GM18867 (cell line): ENCODE data around the gene GARIN5B.
A peak's percentile ranks its signal among the peaks of the same experiment; 100 is the strongest.

Experiments
- ATAC-seq: cut with Tn5 transposase; IDR thresholded peaks from one replicate; pipeline ENCODE4 v1.9.1; 2021; ENCODE audit warnings: mild to moderate bottlenecking, moderate library complexity; ENCODE audit not compliant: unreplicated experiment

GARIN5B gene

DNA sequence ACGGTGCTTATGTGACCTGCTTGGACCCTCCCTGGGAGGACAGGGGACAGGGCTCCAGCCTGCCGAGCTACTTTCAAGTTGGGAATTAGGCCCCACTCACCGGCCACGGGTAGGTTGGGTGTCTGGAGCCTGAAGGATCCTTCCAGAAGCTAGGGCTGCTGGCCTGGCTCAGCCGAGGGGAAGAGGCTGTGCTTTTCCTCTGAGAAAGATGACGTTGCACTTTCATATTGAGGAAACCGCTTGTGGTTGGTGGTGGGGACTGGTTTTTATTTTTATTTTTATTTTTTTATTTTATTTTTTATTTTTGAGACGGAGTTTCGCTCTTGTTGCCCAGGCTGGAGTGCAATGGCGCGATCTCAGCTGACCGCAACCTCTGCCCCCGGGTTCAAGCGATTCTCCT is 37.9 kb downstream of the GARIN5B start, which contains the start of gene TMEM150B:
Gene TMEM150B, minus strand, starts transcription at position 170 of the 400 bp plus-strand sequence. CDS start 4,305 bp downstream, outside the sequence.
- no peak for ATAC-seq

GRCh38 chr19:55324662-55325061 is 38.4 kb downstream of the GARIN5B start:
- no peak for ATAC-seq

DNA sequence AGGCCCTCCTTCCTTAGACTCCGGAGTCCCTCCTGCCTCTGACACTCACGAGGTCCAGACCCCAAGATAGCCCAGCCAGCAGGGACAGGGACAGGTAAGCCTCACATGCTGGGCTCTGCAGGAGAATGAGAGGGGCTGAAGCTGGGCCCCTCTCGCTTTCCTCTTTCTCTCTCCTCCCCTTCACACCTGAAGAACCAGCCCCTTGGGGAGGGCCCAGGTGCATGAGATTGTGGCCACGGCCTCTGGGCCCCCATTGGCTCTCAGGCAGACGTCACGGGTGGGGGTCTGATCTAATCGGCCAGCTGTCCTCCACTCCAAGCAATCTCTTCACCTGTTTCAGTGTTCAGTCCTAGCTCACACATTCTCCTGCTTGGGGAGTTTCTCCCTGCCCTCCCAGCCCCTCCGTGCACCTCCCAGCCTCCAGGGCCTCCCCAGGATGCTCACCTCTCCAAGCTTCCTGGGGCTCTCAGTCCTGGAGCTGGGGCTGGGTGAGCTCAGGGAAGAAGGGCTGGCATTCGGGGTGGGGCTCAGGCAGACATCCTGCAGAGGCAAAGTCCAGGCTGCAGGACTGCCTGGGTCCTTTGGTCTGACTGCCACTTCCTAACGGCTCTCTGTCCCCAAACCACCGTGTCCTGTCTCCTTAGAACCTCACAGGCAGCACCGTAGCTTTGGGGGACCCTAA is 40.7 kb downstream of the GARIN5B start:
- ATAC-seq: no peak

DNA sequence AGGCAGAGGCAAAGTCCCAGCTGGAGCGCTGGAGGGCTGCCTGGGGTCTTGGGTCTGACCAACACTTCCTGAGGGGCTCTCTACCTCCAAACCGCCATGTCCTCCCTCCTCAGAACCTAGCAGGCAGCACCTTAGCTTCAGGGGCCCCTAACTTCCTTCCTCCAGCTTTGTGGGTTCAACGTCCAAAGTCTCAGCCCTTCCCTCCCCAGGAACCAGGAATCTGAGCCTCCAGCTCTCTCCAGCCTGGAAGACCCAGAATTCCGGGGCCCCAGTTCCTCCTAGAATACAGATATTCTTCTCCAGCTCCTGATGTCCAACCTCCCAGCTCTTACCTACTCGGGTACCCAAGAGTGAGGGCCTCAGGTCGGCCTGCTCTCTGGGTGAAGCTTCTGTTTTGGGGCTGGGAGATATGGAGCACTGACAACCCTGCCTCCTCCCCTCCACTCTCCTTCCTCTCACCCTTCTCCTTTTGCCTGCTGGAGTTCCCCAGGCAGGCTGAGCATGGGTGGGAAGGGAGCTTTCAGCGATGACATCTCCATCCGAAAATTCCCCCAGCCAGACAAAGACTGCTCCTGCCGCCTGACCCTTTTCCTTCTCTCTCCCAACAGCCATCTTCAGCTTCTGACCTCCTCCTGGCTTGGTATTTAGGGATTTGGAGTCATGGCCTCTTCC is 41.5 kb downstream of the GARIN5B start:
- ATAC-seq: no peak

DNA sequence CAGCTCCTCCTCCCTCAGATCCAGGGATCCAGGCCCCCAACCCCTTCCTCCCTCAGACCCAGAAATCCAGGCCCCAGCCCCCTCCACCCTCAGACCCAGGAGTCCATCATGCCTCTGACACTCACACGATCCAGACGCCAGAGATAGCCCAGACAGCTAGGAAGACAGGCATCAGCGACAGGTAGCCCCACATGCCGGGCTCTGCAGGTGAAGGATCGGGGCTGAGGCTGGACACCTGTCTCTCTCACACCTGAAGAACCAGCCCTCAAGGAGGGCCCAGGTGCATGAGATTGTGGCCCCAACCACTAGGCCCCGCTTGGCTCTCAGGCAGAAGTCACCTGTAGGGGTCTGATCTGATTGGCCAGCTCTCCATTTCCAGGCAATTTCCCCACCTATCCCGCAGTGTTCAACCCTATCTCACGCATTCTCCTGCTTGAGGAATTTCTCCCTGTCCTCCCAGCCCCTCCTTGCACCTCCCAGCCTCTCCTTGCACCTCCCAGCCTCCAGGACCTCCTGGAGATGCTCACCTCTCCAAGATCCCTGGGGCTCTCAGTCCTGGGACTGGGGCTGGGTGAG is 42.1 kb downstream of the GARIN5B start:
- ATAC-seq: no peak

- ATAC-seq: no peak
Measured at GRCh38 chr19:55319785-55320184, 43.3 kb downstream of the GARIN5B start.

DNA sequence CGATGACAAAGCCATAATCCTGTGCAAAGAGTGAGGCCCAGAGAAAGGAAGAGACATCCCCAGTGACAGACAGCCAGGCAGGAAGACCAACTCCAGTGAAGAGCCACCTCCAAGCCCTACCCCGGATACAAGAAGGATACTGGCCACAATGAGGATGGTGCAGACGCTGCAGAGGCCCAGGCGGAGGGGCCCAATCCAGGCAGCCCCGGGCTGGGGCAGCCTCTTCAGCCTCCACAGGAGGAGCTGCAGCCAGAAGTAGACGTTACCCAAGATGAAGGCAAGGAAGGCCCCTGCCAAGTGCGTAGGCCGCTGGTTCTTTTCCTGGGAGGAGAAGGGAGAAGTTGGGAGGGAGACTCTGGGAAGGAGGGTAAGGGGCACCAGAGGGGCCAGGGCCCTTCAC is 46.4 kb downstream of the GARIN5B start:
- no peak for ATAC-seq

DNA sequence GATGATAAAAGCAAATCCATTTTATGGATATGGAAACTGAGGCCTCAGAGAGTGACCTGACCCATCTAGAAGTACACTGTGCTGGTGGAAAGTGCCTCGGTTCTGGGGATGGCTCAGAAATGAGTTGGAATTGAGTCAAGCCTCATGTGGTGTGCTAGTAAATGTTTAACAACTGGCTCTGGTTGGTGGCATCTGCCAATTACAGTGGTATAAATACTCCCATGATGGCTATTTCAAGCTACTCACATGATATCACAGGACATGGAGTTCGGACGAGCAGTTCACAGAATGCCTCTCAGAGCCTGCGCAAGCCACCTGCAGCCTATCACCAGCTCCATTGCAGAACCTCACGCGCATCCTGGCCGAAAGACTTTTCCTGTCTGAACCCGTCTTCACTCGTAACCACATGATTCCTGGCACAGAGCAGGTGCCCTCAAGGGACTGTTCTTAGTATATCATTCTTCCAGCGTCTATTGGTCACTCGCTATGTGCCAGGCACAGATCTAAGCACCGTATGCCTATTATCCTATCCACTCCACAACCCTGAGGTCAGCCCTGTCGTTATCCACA is 47.0 kb downstream of the GARIN5B start:
- no peak for ATAC-seq

- ATAC-seq: no peak
Measured at GRCh38 chr19:55314396-55314795, 48.7 kb downstream of the GARIN5B start.

GRCh38 chr19:55312621-55313512 is 50.2 kb downstream of the GARIN5B start:
- ATAC-seq: no peak

GRCh38 chr19:55311797-55312196 is 51.3 kb downstream of the GARIN5B start:
- ATAC-seq: no peak

DNA sequence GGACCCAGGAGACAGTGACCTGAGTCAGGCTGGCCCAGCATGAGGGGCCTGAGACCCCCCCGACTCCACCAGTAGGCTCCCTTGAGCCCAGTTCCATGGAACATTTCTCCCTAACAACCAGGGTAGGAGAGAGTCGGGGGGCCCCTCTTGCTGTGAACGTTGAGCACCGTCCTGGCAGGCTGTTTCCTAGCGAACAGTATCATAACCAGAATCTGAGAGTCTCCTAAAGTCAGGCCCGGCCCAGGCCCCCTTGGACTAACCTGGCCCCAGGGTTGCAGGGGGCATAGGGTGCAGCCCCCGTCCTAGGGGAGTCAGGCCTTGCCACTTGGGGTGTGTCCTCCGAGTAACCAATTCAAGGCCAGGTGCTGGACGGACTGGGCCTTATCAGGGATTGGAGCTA is 51.7 kb downstream of the GARIN5B start:
- ATAC-seq: no peak

DNA sequence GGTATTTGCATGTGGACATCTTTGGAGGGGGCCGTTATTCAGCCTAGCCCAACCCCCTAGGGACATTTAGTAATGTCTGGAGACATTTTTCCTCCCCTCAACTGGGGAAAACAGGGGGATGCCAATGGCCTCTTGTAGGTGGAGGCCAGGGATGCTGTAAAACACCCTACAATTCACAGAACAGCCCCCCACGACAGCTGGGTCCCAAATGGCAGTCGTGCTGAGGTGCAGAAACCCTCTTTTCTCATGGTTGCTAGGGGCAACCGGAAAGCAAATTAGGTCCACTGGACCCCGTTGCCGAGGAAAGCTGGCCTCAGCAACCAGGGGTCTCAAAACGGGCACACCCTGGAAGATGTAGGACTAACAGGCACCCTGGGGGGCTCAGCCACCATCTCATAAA is 52.6 kb downstream of the GARIN5B start:
- no peak for ATAC-seq

GRCh38 chr19:55309448-55309847 is 53.6 kb downstream of the GARIN5B start:
- no peak for ATAC-seq

DNA sequence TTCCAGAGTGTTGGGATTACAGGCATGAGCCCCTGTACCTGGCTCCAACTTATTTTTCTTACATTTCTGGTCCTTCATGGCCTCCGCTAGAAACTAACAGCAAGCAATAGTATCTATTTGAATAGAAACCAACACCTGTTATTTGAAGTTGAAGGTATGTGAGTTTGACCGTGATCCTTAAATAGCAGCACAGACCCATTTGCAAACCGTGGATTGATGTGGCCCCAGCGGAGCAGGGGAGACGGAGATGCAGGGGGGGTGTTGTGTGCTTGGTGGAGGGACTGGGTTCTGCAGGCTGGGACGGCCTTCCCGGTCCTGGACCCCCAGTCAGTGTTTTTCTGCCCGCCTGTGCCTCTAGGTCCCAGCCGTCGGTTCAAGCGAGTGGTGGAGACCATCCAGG is 54.8 kb downstream of the GARIN5B start:
- peak; percentile 48 for ATAC-seq

DNA sequence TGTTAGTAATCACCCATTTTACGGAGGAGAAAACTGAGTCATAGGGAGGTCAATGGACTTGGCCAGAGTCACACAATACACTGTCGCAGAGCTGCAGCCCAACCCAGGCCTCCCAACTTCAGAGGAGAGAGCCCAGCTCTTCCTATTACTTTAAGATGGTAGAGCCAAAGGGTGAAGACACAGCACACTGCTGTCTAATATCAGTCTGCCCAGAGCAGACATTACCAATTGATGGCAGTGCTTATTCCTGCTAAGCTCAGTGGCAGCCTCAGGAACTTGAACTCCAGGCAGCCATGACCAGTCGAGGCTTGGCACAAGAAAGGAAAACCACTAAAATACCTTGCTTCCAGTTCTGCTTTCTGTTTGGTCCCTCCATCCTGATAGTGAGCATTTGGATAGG is 56.3 kb downstream of the GARIN5B start:
- no peak for ATAC-seq

DNA sequence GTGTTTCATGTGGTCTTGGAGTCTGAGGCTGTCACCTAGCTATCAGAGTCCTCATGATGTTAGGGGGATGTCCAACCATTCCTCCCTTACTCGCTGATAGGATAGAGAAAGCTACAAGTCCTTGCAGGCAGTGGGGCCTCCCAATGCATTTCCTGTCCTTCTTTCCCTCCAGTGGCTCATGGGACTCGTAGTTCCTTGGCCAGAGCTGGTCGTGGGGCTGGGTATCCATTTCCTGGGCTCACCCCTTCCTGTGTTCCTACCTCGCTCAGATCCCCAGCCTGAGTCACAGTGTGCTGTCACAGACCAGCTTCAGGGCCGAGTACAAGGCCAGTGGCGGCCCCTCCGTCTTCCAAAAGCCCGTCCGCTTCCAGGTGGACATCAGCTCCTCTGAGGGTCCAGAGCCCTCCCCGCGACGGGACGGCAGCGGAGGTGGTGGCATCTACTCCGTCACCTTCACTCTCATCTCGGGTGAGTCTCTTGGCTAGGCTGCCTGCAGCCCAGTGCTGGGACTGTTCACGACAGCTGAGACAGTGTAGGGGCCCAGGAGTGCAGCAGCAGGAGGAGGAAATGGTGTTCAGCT is 57.0 kb downstream of the GARIN5B start:
- ATAC-seq: no peak

DNA sequence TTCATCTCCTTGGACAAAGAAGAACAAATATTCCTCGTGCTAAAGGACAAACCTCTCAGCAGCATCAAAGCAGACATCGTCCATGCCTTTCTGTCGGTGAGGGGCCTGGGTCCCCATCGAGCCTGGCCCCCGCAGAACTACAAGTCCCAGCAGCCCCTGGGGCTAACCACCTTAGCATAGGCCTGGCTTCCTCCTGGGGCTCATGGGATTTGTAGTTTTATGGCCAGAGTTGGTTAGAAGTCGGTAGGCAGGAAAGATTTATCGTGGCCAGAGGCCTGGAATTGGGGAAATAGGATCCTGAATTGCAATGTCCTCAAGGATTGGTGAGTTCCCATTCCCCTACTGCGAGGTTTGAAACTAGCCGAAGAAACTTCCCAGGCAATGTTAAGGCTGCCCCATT is 57.6 kb downstream of the GARIN5B start:
- ATAC-seq: no peak

DNA sequence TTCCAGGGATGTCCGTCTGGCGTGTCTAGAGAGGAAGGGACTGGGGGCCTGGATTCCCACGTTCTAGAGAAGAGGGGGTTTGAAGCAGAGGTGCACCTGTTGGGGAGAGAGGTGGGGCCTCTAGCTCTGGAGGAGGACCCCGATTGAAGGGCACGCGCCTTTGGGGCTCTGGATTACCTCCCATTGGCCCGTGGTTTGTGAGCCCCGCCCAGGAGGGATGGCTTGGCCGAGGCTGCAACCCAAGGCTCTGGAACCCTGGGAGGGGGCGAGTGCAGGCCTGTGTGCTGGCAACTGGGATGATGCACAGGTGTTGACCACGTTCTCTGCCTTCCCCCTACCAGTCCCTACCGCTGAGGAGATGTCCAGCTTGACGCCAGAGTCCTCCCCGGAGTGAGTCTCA is 58.1 kb downstream of the GARIN5B start:
- ATAC-seq: no peak
